COLO668 (cell line): ENCODE results near the gene CIZ1.

ENCODE experiments used
- DNase-seq: peaks from one replicate; lab custom pipeline; 2025; ENCODE audit not compliant: unreplicated experiment; lab: John Stamatoyannopoulos, UW

The CIZ1 gene

GRCh38 chr9:128127568-128127989 is 63.8 kb downstream of the CIZ1 start, which contains the start of gene PTGES2:
Gene PTGES2 (minus strand): TSS chr9:128127729. CDS start chr9:128127717, 12 bp downstream.
- DNase-seq = peak; percentile 91

DNA sequence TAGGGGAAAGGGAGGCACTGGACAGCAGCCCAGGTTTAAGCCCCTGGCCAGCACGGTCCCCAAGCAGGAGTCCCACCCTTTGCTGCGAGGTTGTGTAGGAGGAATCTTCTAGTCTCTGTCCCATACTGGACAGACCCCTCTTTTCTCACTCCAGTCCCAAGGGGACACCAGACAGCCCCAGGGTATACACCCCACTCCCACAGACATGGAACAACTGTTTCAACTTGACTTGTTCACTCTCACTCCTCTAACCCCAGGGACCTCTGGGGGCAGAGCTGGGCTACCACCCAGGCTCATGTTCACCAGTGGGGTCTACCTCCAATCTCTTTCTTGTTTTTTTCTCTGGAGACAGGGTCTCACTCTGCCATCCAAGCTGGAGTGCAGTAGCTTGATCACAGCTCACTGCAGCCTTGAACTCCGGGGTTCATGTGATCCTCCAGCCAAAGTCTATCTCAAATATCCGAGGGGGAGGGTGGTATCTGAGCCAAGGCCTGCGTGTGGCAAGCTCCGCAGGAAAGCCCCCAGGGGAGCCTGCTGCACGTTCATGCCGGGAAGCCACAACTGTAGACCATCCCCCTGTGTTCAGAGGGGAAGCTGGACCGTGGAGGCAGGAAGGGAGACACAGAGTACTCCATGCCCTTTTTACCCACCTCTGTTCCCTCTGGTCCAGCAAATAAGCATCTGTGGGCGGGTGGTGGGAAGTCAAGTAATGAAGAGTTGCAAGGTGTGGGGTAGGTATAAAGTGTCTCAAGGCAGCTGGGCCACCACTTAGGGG is 65.6 kb downstream of the CIZ1 start:
- no peak for DNase-seq

GRCh38 chr9:128124873-128125579 is 66.3 kb downstream of the CIZ1 start:
- peak; percentile 78 for DNase-seq

GRCh38 chr9:128124451-128124850 is 66.9 kb downstream of the CIZ1 start:
- DNase-seq = no peak

GRCh38 chr9:128123451-128124080 is 67.8 kb downstream of the CIZ1 start:
- no peak for DNase-seq

- no peak for DNase-seq
These were observed 68.6 kb downstream of the CIZ1 start for GRCh38 chr9:128122809-128123175.

GRCh38 chr9:128121924-128122808 is 69.2 kb downstream of the CIZ1 start:
- no peak for DNase-seq

- no peak for DNase-seq
These were observed 69.9 kb downstream of the CIZ1 start for GRCh38 chr9:128121466-128121810.

DNA sequence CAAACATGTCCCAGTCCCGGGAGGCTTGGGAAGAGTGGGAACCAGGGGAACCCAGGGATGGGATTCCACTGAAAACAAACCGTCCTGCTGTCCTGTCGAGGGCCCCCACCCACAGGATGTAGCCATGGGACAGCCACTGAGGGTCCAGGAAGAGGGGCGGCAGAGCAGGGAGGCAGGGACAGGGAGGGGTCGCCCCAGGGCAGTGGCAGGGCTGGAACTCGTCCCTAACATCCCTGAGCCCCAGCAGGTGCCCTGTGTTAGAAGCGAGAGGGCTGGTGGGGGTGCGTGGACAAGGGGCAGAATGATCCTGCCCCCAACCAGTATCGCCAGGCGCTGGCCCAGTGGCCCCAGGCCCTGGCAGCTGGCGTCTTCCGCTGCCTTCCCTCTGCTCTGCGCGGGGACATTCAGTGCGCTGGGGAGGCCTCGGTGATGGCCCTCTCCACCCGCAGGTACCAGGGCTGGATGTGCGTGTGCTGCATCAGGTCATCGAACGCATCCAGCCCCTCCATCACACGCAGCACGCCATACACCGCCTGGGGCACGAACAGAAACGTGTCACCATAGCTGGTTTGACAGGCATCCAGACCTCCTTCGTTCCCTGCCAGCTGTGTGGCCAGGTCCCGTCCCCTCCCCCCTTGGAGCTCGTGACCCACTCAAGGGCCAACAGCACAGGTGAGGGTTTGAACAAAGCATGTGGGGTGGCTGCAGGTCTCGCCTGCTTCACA is 70.5 kb downstream of the CIZ1 start:
- DNase-seq = no peak

DNA sequence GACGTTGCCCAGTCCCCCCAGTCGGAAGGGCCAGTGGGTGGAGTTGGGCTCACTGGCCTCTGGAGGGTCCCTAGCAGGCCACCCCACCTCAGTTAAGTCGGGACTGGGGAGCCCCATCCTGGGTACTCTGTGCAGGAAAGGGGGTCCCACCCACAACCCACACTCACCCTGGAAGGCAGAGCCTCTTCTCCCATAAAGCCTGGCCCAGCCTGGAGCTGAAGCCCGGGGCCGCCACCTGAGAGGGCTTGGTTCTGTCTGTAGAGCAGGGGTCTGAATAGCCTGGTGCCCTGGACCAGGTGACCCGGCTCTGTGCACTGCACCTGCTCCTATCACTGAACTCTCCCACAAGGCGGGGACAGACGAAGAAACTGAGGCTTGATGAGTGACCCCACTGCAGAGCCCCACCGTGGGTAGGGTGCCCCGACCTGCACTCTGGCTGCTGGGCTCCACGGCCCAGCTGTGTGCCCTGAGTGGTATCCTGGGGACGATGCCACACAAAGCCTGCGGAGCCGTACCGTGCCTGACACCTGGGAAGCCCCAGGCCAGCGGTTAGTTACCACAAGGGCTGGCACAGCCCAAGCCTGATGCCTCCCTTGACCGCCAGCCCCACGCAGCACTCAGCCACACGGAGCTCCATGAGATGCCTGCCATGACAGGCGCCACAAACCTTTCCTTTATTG is 71.2 kb downstream of the CIZ1 start:
- no peak for DNase-seq

- DNase-seq = no peak
These were observed 72.3 kb downstream of the CIZ1 start for GRCh38 chr9:128118971-128119665.

DNA sequence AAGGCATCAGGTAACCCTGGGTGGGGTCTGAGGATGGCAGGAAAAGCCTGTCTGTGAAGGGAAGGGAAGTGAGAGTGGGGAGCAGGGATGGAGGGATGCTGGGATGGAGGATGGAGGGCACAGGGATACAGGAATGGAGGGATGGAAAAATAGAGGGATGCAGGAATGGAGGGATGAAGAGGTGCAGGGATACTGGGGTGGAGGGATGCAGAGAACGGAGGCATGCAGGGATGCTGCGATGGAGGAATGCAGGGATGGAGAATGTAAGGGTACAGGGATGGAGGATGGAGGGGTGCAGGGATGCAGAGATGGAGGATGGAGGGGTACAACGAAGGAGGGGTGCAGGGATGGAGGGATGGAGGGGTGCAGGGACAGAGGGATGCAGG is 72.9 kb downstream of the CIZ1 start:
- DNase-seq = no peak

- peak; percentile 92 for DNase-seq
These were observed 73.5 kb downstream of the CIZ1 start for GRCh38 chr9:128117613-128118471.

GRCh38 chr9:128116104-128117083 is 75.0 kb downstream of the CIZ1 start:
- no peak for DNase-seq
